Stimulated activated CD4-positive, alpha-beta T cell treated with anti-CD3 and anti-CD28 coated beads, TNF-alpha, amount 100 ng/mL, for 24 hours (primary cell): ENCODE measurements around the gene ECI1.
"Not testable (repeated sequence)": the region's sequence is repeated elsewhere in the genome, so short reads cannot be mapped to it uniquely, and the experiment has no call there.

Experiments used
- DNase-seq, 3 experiments: peaks; one replicate each; pipeline ENCODE4 v3.0.0-alpha.2; 2020; ENCODE audit warnings: low read depth in 3 of 3

Gene ECI1

DNA sequence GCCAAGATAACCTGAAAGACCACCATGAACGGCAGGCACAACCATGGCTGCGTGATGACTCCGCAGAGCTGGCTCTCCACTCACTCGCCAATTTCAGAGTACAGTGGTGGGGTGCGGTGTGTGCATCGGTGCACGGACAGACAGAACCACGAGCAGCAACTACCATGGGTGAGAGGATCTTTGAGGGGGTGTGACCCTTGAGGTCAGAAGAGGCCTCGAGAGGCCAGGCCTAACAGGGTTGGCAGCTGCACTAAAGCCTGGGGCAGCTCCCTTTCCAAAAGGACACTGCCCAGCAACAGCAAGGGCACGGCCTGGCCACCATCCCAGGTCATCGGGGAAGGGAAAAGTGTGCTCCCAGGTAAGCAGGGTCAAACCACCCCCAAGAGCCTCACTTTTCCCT lies 1.9 kb upstream of the ECI1 start:
- DNase-seq: no peak

DNA sequence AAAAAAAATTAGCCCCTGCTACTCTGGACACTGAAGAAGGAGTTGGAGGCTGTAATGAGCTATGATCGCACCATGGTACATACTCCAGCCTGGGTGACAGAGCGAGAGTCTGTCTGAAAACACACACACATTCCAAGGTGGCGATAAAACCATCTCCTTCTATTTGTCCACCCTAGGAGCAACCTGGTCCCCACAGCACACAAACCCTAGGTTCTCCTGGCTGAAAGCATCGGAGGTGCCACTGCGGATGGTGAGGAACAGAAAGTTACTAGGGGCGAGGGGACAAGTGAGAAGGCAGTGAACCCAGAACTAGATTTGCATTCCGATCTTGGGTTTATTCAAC lies 1.4 kb upstream of the ECI1 start:
- DNase-seq: no peak

DNA sequence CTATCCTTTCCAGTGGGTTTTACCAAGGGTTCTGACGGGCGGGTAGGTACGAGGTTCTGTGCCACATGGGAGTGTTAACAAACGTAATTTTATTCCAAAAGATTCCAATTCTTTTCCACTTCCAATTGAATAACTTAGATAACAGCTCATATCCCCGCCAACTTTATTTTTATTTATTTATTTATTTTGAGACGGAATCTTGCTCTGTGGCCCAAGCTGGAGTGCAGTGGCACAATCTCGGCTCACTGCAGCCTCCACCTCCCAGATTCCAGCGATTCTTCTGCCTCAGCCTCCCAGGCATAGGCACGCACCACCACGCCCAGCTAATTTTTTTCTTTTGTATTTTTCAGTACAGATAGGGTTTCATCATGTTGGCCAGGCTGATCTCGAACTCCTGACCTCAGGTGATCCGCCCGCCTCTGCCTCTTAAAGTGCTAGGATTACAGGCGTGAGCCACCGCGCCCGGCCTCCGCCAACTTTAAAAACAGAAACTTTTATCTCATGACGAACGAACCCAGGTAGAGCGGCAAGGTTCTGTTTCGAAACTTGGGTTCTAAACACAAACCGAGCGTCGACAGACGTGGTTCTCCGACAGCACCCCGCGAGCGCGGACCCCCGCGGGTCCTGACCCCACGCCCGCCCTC lies 613 bp downstream of the ECI1 start:
- peak; percentile 24 to 46 (median 26) for DNase-seq

DNA sequence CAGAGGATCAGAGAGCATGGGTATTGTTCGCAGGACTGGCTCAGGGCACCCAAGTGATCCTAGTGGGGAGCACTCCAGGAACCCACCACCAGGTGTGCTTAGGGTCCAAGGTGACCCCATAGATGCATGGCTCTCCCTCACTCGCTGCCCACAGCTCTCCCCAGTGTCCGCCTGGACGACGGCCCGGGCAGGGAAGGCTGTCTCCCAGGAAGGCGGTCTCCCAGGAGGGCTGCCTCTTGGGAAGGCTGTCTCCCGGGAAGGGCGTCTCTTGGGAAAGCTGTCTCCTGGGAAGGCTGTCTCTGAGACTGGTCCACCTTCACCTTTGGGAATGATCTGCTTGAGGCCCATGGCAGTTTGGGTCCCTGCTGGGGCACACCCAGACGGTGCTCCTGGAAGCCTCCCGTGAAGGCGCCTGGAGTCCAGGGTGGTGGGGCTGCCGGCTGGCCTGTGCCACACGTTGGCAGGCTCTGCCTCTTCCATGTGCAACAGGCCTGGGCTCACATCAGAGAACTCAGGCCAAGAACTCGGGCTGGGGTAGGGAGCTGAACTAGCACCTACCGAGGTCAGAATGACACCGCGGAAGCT lies 5.0 kb downstream of the ECI1 start:
- no peak for DNase-seq

DNA sequence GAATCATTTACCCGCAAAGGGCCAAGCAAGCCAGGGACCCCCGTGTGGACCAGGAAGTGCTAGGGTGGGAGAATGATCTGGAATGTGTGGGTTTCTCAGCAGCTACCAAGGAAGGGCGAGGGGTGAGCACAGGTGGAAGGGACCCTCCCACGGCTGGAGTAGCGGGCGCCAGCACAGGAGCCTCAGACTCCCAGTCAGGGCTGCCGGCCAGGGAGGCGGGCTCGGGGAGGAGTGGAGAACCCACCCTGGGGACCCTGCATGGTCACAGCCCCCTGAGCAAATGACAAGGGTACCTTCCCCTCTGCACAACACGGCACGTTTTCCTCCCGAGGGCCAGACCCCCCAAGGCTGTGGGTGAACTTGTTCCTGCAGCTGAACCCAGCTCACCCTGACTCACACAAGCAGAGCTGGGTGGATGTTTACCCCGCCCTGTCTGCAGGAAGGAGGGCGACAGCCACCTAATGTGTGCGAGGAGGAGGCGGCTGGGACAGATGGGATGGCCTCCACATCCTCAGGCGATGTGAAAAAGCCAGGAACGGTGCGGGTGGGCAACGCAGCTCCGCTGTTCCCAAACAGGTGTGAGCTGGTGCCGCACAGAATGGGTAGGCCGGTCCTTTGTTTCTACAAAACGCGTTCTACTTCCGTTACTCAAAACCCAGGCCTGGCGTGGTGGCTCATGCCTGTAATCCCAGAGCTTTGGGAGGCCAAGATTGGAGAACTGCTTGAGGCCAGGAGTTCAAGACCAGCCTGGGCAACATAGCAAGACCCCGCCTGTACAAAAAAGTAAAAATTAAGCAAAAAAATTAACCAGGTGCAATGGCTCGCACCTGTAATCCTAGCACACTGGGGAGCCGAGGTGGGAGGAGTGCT lies 6.2 kb downstream of the ECI1 start:
- DNase-seq: no peak

DNA sequence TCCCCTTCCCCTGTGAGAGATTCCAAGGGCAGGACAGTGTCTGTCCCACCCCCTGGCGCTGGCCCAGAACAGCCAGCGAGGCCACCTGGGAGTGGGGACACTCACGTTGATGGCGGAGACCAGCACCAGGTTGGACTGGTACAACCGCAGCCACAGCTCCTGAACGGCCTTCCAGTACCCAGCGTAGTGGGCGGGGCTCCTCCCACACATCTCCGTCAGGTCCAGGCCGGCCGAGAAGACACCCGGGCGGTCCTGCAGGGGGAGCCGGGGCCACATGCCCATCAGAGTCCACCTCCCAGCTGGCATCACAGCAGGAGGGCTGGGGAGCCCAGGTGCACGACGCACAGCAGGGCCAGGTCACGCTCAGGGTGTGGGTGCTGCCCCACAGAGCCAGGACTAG lies 7.1 kb downstream of the ECI1 start:
- DNase-seq: no peak

DNA sequence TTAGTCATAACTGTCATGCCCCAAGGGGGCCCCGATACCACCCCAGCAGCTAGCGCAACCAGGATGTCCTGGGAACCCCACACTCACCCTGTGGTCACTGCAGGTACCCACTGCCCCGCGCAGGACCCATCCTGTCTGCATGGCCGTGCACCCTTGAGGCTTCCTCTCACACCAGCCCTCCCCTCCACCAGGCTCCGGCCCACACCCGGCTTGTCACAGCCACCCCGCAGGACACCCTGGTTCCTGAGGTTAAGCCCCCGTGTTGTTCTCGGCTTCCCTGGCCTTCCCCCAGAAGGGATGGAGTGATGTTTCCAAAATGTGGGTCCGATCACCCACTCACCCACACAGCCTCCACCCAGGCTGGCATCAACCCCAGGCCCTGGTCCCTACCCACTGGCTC lies 7.6 kb downstream of the ECI1 start:
- DNase-seq: no peak

DNA sequence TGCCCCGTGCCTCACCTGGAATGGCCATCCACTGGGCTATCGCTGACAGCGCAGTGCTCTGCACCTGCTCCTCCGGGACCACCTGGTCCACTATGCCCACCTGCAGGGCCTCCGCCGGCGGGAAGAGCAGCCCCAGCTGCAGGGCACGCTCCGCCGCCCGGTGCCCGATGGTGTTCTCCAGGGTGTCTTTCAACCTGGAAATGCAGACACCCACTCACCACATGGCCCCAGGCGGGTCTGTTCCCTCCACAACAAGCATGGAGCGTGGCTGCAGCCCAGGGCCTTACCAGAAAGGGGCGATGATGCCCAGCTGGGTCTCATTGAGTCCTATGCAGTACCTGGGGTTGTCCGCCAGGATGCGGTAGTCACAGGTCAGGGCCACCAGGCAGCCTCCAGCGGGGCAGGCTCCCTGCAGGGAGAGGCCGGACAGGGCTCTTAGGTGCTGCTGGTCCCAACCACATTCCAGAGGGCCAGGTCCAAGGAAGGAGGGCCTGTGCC lies 8.3 kb downstream of the ECI1 start:
- DNase-seq: no peak

DNA sequence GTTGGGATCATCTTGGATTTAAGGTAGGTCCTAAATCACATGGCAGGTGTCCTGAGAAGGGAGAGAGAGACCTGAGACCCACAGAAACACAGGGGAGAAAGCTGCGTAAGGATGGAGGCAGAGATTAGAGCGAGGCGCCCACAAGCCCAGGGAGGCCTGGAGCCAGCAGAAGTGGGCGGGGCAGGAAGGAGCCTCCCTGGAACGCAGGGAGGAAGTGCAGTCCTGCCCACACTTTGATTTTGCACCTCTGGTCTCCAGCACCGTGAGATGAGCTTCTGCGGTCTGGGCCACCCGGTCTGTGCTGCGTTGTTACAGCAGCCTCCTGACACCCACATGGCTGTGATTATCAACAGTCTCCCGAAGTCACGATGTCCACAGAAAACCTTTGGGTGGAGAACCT lies 8.8 kb downstream of the ECI1 start:
- DNase-seq: no peak

DNA sequence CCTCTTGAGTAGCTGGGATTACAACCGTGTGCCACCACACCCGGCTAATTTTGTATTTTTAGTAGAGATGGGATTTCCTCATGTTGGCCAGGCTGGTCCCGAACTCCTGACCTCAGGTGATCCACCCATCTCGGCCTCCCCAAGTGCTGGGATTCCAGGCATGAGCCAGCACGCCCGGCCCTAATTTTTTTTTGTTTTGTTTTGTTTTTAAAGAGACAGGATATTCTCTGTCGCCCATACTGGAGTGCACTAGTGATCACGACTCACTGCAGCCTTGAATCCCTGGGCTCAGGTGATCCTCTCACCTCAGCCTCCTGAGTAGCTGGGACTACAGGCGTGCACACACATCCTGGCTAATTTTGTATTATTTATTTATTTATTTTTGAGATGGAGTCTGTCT lies 11.1 kb downstream of the ECI1 start:
- DNase-seq: not testable (repeated sequence)

DNA sequence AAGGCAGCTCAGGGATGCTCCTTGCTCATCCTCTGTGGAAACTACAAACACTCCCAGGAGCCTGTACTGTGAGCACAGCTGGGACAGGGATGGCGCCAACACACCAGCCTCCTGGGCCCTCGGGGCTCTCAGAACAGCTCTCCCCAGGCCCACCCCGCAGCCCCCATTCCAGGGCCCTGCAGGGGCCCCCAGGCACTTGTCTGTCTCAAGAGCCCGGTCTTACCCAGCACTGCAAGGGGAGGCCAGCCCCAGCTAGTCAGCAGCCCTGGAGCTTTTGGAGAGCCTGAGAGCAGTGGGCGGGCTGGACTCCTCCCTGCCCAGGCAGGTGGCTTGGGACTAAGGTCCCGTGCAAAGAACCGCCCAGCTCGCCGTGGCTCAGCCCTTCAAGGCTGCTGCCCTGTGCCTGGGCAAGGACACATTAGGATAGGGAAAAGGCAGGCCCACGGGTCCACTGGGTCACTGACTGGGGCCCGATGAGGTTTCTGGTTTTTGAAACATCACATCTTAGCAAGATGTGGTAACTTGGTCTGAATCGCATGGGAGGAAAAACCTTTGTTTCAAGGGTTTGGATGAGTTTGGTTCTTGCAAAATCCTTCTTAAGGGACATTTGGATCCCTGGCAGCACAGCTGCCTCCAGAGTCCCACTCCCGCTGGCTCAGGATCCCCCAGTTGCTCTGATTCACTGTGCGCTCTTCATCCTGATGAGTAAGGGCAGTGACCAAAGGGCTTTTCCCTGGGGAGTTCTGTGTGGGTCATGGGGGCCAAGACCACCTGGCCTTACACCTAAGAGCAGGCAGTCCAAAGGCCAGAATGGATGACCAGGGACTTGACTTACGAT lies 12.3 kb downstream of the ECI1 start:
- DNase-seq: no peak

DNA sequence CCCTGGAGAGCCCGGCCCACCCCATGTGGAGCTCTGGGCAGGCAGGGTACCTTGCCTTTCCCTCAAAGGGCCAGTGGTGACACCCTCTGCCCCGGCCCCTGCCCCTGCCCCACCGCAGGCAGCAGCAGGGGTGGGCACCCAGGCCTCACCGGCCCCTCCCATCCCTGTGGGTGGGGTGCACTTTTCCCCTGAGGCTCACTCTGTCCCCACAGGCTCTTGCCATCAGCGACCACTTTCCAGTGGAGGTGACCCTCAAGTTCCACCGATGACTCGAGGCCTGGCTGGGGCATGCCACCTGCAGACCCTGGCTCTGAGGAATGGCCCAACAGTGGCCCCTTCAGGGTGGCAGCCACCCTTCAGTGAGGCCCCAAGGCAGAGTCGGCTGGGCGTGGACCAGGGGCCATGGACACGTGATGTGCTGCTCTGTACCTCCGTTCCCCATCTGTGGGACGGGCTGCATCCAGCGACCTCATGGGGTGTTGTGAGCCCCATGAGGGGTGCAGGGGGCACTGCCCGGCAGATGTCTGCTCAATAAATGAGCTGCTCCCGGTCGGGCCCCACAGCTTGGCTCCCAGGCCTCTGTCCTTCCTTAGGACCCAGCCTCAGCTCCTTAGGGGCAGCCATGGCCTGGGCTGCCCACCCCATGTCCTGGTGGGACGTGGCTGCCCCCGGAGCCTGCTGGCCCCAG lies 13.1 kb downstream of the ECI1 start:
- no peak for DNase-seq

DNA sequence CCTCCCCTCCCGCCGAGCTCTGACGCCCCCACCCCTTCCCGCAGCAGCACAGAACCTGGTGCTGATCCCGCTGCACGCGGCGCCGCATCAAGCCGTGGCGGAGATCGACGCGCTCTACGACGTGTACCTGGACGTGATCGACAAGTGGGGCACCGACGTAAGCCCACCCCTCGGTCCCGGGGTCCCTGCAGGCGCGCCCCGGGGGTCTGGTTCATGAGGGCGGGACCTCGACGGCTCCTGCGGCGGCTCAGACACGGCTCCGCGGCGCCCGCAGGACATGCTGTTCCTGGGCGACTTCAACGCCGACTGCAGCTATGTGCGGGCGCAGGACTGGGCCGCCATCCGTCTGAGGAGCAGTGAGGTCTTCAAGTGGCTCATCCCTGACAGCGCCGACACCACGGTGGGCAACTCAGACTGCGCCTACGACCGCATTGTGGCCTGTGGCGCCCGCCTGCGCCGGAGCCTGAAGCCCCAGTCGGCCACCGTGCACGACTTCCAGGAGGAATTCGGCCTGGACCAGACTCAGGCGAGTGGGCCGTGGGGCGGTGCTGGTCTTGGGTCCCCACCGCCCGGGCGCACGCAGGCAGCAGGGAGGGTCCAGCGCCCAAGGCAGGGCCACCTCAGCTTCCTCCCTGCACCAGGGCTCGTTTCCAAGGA lies 13.8 kb downstream of the ECI1 start:
- no peak for DNase-seq

DNA sequence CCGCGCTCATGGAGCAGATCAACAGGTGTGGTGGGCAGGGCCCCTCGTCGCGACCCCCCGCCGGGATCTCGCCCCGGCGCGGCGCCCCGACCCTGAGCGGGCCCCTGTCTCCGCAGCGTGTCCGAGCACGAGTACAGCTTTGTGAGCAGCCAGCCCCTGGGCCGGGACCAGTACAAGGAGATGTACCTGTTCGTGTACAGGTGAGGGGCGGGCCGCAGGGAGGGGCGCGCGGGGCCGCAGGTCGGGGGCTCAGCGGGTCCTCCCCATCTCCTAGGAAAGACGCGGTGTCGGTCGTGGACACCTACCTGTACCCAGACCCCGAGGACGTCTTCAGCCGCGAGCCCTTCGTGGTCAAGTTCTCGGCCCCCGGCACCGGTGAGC lies 14.3 kb downstream of the ECI1 start:
- DNase-seq: no peak

DNA sequence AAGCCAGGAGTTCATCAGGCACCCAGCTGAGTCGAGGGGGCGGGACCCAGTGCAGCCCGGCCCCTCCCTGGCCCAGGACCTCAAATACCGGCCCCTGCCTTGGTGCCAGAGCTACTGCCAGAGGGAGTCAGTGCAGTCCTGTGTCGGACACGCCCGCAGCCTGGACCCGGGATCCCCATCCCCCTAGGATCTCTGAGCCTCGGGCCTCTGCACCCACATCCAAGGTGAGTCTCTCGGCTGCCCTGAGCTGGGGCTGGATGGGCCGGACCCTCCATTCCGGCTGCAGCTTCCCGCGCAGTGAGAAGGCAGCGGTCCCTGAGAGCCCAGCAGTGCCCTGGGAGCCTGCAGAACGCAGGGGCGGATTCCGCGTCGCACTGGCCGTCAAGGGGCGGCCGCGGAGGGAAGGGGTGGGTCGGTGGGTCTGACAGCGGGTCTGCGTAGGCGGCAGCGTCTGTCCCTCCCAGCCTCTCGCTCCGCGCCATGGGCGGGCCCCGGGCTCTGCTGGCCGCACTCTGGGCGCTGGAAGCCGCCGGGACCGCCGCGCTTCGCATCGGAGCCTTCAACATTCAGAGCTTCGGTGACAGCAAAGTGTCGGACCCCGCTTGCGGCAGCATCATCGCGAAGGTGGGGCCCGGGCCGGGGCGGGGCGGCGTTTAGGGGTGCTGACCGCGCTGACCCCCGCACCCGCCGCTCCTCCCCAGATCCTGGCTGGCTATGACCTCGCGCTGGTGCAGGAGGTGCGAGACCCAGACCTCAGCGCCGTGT lies 14.9 kb downstream of the ECI1 start, which contains the start of gene DNASE1L2:
DNASE1L2 (plus strand) TSS at position 108 of the 765 bp plus-strand sequence; CDS start at position 481, 373 bp downstream.
- DNase-seq: no peak

DNA sequence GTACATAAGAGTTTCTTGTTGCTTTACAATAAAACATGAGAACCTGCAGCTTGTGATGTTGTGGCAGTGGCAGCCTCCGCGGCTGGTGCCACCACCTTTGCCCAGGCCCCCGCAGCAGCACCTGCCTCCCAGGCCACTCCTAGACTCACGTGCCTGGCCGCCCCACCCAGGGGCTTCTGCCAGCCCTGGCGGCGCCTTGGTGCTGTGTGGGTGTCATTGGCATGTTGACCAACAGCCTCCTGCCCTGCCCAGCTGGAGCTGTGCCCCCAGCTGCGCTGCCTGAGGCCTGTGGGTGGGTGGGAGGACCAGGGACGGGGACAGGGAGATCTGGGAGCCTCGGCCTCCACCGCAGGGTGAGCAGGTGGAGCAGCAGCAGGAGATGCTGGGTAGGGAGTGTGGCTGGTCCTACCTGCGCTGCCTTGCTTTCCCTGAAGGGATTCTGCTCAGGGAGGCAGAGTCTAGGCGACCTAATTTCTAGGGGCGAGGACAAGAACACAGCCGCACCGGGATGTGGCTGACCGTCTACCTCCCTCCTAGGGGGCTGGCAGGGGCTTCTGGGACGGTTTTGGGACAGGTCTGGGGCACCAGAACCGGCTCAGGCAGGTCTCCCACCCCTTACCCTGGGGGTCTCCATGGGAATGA lies 15.6 kb downstream of the ECI1 start:
- no peak for DNase-seq

DNA sequence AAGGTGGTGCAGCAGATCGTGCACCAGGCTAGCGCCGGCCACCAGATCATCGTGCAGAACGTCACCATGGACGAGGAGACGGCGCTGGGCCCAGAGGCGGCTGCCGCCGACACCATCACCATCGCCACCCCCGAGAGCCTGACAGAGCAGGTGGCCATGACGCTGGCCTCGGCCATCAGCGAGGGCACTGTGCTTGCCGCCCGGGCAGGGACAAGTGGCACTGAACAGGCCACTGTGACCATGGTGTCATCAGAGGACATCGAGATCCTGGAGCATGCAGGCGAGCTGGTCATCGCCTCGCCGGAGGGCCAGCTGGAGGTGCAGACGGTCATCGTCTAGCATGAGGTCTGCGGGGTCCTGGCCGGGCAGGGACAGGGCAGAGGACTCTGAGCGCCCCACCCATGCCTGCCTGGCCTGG lies 16.1 kb downstream of the ECI1 start:
- DNase-seq: no peak

DNA sequence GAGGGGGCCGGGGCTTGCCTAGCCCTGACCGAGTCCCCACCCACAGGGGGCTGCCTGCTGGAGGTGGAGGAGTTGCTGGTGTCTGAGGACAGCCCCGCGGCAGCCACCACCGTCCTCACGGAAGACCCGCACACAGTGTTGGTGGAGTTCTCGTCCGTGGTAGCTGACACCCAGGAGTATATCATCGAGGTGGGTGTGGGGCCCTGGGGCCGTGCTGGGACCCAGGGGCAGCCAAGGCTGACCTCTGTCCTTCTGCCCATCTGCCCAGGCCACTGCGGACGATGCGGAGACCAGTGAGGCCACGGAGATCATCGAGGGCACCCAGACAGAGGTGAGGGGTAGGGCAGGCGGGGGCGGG lies 16.6 kb downstream of the ECI1 start:
- DNase-seq: no peak
